Spleen (tissue), 11 donors: ENCODE results near the gene RAET1G. TPM values are rescaled to one million over a fixed set of nuclear protein-coding genes. Genes with fewer than 3 reads are reported as not detected.
"Not testable (repeated sequence)": the region's sequence is repeated elsewhere in the genome, so short reads cannot be mapped to it uniquely, and the experiment has no call there.

Experiments used
- DNase-seq: peaks from one replicate; pipeline ENCODE4 v3.0.0-alpha.2; 2020
- H3K27ac ChIP-seq, 8 donors: fragments of 200-600 bp; sonication (generic) in 7 of 8; 1 replicate in 4 of 8; 2 replicates in 4 of 8; pipeline versions ENCODE4 v1.5.0 to v1.8.0; 2016 to 2021; ENCODE audit warnings: inconsistent platforms in 4 of 8, mild to moderate bottlenecking in 4 of 8, moderate library complexity in 1 of 8
- H3K27me3 ChIP-seq, 7 donors: fragments of 200-600 bp; sonication (generic) in 6 of 7; replicated peaks in 1 of 7; 1 replicate in 4 of 7; 2 replicates in 3 of 7; pipeline versions ENCODE4 v1.5.0 to v1.8.0; 2016 to 2021; ENCODE audit warnings: inconsistent platforms in 3 of 7, mild to moderate bottlenecking in 1 of 7
- H3K36me3 ChIP-seq, 6 donors: fragments of 200-600 bp; sonication (generic) in 5 of 6; 1 replicate in 4 of 6; 2 replicates in 2 of 6; pipeline versions ENCODE4 v1.5.0 to v1.8.0; 2016 to 2021; ENCODE audit warnings: inconsistent platforms in 2 of 6
- H3K4me1 ChIP-seq, 6 donors: fragments of 200-600 bp; sonication (generic) in 5 of 6; 1 replicate in 3 of 6; 2 replicates in 3 of 6; pipeline versions ENCODE4 v1.5.0 to v1.8.0; 2016 to 2021; ENCODE audit warnings: inconsistent platforms in 3 of 6
- H3K4me3 ChIP-seq, 8 donors: fragments of 200-600 bp; sonication (generic) in 7 of 8; 1 replicate in 4 of 8; 2 replicates in 4 of 8; pipeline versions ENCODE4 v1.5.0 to v1.8.0; 2016 to 2021; ENCODE audit warnings: inconsistent platforms in 4 of 8, mild to moderate bottlenecking in 4 of 8, moderate library complexity in 2 of 8
- H3K9me3 ChIP-seq, 8 donors: fragments of 200-600 bp; sonication (generic) in 7 of 8; 1 replicate in 4 of 8; 2 replicates in 4 of 8; pipeline versions ENCODE4 v1.5.0 to v1.8.0; 2016 to 2021; ENCODE audit warnings: inconsistent platforms in 4 of 8
- POLR2A ChIP-seq, 3 donors: fragments of 450-650 bp; IDR thresholded peaks; one replicate each; pipeline ENCODE4 v1.5.1; 2017; ENCODE audit warnings: antibody characterized with exemption in 3 of 3, mild to moderate bottlenecking in 1 of 3
- POLR2AphosphoS5 ChIP-seq, 3 donors: sonication (generic); formaldehyde crosslinking; IDR thresholded peaks; one replicate each; pipeline ENCODE4 v1.5.1; 2017; ENCODE audit warnings: antibody characterized with exemption in 3 of 3
- WGBS, 5 donors: extraction: QIAGEN DNeasy Blood & Tissue Kit in 3 of 5; methylation state at CpG; one replicate each; pipeline versions ENCODE4 v1.1.5 to v1.1.7; 2013 to 2018; 5-methylcytosine and 5-hydroxymethylcytosine counted together
- intact Hi-C: fragments of 100-400 bp; cut with DNase I; formaldehyde crosslinking; loops from one replicate; pipeline ENCODE4 v1.15.0; 2023; ENCODE audit warnings: low total_unique reads
- polyA plus RNA-seq, 3 donors: library from polyadenylated mRNA; stranded (reverse); fragments of 200-250 nt; gene quantifications; one replicate each; pipeline ENCODE4 v1.2.1, GENCODE V29; 2013
- total RNA-seq, 7 donors: library from RNA; depleted of rRNA in 3 of 7; stranded (reverse); fragments of >200 nt in 3 of 7; fragmentation: NEBNext Ultra II Directional in 4 of 7; extraction: Animal tissue kit (Norgen Biotek cat#: 25700) in 4 of 7; gene quantifications; one replicate each; pipeline versions ENCODE4 v1.1.0 to v1.2.1, GENCODE V29; 2016 to 2021
- TF ChIP-seq, protein P1 (sequence below), 11 experiments: fragments of 200-600 bp in 7 of 11; fragments of 450-650 bp in 4 of 11; sonication (generic) in 4 of 11; IDR thresholded peaks in 8 of 11; conservative IDR thresholded peaks in 3 of 11; 1 replicate in 7 of 11; 2 replicates in 4 of 11; pipeline versions ENCODE4 v1.4.0 to v1.8.0; 2016 to 2021; ENCODE audit warnings: antibody characterized with exemption in 11 of 11, inconsistent platforms in 4 of 11, mild to moderate bottlenecking in 1 of 11
- donor health status: healthy with polysubstance abuse.
- donor health status: DM: no; HTN: no; CAD: no; lungs with moderate emphysema.
- donor health status: DM: no; HTN: no; CAD: no.
- donor health status: Bipolar disorder and iron deficiency.
- donor health status: healthy.
- donor health status: DM: no; HTN: no; CAD: no.
- donor health status: DM: yes; HTN: yes; CAD: no.

Gene RAET1G
- total and polyA plus RNA-seq, 10 donors, result 0.09 to 1.2 TPM; not detected in 8

DNA sequence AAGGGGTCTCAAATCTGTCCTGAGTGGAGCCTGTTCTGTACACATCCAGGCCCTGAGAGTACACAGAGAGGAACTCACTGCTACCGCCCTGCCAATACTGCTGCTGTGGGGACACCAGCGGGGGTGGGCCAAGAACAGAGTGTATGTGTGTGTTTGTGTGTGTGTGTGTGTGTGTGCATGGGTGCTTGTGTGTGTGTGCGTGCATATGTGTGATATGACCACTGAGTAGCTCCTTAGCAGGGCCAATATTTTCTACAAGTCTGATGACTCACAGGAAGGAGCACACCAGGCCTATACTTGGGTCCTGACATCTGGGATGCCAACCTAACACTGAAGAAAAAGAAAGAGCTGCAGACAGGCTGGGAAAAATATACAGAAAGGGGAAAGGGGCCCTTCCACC is 26.4 kb downstream of the RAET1G start:
- no peaks in the 10 kb centered on the region for H3K36me3 ChIP-seq
- intact Hi-C loops, result no loop called here
- peaks cover 8 to 36% (median 27%) of the 10 kb centered on the region in 6 donors for H3K4me1 ChIP-seq
- DNase-seq, result peak; percentile 43
- H3K27me3 ChIP-seq, result peaks cover 0 to 5% (median 0%) of the 10 kb centered on the region in 7 donors
- 79 to 95% (median 84%) methylated on average over 3 of the region's 3 CpGs for WGBS, 5 donors
- H3K4me3 ChIP-seq, result peak overlapping the region in 1 of 8 donors; percentile 48
- H3K9me3 ChIP-seq, result no peaks in the 10 kb centered on the region
- peak overlapping the region; percentile 55 to 85 (median 82) for H3K27ac ChIP-seq
- no peak for TF ChIP-seq POLR2AphosphoS5 (IDR thresholded peaks at IDR 0.05)
- TF ChIP-seq, protein P1, sequence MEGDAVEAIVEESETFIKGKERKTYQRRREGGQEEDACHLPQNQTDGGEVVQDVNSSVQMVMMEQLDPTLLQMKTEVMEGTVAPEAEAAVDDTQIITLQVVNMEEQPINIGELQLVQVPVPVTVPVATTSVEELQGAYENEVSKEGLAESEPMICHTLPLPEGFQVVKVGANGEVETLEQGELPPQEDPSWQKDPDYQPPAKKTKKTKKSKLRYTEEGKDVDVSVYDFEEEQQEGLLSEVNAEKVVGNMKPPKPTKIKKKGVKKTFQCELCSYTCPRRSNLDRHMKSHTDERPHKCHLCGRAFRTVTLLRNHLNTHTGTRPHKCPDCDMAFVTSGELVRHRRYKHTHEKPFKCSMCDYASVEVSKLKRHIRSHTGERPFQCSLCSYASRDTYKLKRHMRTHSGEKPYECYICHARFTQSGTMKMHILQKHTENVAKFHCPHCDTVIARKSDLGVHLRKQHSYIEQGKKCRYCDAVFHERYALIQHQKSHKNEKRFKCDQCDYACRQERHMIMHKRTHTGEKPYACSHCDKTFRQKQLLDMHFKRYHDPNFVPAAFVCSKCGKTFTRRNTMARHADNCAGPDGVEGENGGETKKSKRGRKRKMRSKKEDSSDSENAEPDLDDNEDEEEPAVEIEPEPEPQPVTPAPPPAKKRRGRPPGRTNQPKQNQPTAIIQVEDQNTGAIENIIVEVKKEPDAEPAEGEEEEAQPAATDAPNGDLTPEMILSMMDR (IDR thresholded peaks at IDR 0.05 in 8 of 11, conservative IDR thresholded peaks at IDR 0.05 in 3 of 11), result no peak
- TF ChIP-seq POLR2A (IDR thresholded peaks at IDR 0.05), result no peak

DNA sequence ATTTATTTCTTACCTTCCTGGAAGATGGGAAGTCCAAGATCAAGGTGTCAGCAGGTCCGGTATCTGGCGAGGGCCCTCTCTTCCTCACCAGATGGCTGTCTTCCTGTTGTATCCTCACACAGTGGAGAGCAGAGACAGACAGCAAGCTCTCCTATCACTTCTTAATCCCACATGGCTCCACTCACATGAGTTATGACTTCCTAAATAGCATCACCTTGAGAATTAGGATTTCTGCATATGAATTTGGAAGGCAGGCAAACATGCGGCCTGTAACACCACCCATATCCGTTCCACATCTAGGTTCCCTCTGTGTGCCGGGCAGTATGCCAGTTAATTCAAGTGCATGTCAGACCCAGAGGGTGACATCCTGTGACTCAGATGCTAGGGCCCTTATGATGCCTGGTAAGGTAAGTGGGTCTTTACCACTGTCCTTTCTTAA is 27.1 kb downstream of the RAET1G start:
- DNase-seq, result peak; percentile 71
- peaks cover 8 to 36% (median 27%) of the 10 kb centered on the region in 6 donors for H3K4me1 ChIP-seq
- H3K27me3 ChIP-seq, result peaks cover 0 to 5% (median 0%) of the 10 kb centered on the region in 7 donors
- peak overlapping the region; percentile 38 to 85 (median 82) for H3K27ac ChIP-seq
- H3K36me3 ChIP-seq, result no peaks in the 10 kb centered on the region
- H3K9me3 ChIP-seq, result no peaks in the 10 kb centered on the region
- TF ChIP-seq POLR2A (IDR thresholded peaks at IDR 0.05), result no peak
- peak in 1 of 3 donors; percentile 75 for TF ChIP-seq POLR2AphosphoS5 (IDR thresholded peaks at IDR 0.05)
- TF ChIP-seq, protein P1 (IDR thresholded peaks at IDR 0.05 in 8 of 11, conservative IDR thresholded peaks at IDR 0.05 in 3 of 11), result no peak
- no peak overlapping the region for H3K4me3 ChIP-seq
- 30 to 47% (median 38%) methylated on average over 5 of the region's 5 CpGs for WGBS, 5 donors
- intact Hi-C loops, result no loop called here

DNA sequence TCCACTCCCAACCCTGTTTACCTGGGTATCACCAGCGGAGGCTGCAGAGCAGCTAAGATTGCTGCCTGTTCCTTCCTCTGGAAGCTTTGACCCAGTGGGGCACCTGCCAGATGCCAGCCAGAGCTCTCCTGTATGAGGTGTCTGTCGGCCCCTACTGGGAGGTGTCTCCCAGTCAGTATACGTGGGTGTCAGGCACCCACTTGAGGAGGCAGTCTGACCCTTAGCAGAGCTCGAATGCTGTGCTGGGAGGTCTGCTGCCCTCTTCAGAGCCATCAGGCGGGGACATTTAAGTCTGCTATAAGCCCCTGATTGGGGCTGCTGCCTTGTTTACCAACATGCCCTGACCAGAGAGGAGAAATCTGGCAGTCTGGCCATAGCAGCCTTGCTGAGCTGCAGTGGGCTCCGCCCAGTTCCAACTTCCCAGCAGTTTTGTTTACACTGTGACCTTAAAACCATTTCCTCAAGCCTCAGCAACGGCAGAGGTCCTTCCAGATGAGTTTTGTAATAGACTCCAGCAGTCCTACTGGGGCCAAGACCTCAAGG is 27.8 kb downstream of the RAET1G start:
- Histone ChIP-seq H3K4me3 (no peak overlapping the region), H3K36me3 (no peaks in the 10 kb centered on the region), H3K27ac (peak overlapping the region; percentile 38 to 85 (median 82)), H3K4me1 (peaks cover 8 to 36% (median 27%) of the 10 kb centered on the region in 6 donors), H3K9me3 (no peaks in the 10 kb centered on the region), H3K27me3 (peaks cover 0 to 5% (median 0%) of the 10 kb centered on the region in 7 donors)
- TF ChIP-seq POLR2A (IDR thresholded peaks at IDR 0.05) (no peak), POLR2AphosphoS5 (IDR thresholded peaks at IDR 0.05) (peak in 1 of 3 donors; percentile 44)
- 49 to 65% (median 57%) methylated on average over 6 to 7 of the region's 7 CpGs for WGBS, 5 donors
- peak; percentile 75 for DNase-seq
- intact Hi-C loops, result no loop called here

DNA sequence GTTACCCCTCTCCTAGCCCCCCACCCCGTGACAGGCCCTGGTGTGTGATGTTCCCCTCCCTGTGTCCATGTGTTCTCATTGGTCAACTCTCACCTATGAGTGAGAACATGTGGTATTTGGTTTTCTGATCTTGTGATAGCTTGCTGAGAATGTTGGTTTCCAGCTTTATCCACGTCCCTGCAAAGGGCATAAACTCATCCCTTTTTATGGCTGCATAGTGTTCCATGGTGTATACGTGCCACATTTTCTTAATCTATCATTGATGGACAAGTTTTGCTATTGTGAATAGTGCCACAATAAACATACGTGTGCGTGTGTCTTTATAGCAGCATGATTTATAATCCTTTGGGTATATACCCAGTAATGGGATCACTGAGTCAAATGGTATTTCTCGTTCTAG is 31.1 kb downstream of the RAET1G start:
- H3K4me1 ChIP-seq, result peaks cover 8 to 22% (median 18%) of the 10 kb centered on the region in 6 donors
- H3K27ac ChIP-seq, DNase-seq, H3K36me3 ChIP-seq, H3K4me3 ChIP-seq, intact Hi-C loops, H3K27me3 ChIP-seq, H3K9me3 ChIP-seq: not testable (repeated sequence)
- 68 to 93% (median 80%) methylated on average over 6 of the region's 6 CpGs for WGBS, 5 donors

DNA sequence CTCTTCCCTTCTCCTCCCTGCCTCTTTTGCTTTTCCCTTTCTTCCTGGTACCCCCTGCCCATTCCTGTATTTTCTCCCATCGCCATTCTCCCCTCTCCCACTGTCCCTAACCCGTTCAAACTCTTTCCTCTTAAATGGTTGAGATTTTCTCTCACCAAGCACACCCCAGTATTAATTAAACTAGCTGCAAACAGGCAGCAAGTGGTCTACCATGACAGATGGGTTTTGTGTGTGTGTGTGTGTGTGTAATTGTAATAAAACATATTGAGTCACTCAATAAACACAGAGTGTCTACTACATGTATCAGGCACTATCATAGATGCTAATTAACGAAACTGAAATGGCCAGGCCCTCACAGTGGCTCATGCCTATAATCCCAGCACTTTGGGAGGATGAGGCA is 31.7 kb downstream of the RAET1G start:
- 82 to 91% (median 84%) methylated on average over 3 of the region's 3 CpGs for WGBS, 5 donors
- Histone ChIP-seq H3K36me3 (no peaks in the 10 kb centered on the region), H3K9me3 (no peaks in the 10 kb centered on the region), H3K27ac (no peak overlapping the region), H3K4me1 (peaks cover 8 to 17% (median 13%) of the 10 kb centered on the region in 6 donors), H3K4me3 (no peak overlapping the region), H3K27me3 (peaks cover 0 to 5% (median 0%) of the 10 kb centered on the region in 7 donors)
- intact Hi-C loops, result no loop called here
- TF ChIP-seq POLR2AphosphoS5 (IDR thresholded peaks at IDR 0.05), result no peak
- TF ChIP-seq, protein P1 (IDR thresholded peaks at IDR 0.05 in 8 of 11, conservative IDR thresholded peaks at IDR 0.05 in 3 of 11), result no peak
- no peak for TF ChIP-seq POLR2A (IDR thresholded peaks at IDR 0.05)
- DNase-seq, result no peak
